HG03135 (cell line): ENCODE data around the gene SLFN11.
"Not testable (repeated sequence)": the region's sequence is repeated elsewhere in the genome, so short reads cannot be mapped to it uniquely, and the experiment has no call there.

Experiments
- ATAC-seq: cut with Tn5 transposase; IDR thresholded peaks from one replicate; pipeline ENCODE4 v1.9.1; 2021; ENCODE audit warnings: mild to moderate bottlenecking, moderate library complexity; ENCODE audit not compliant: unreplicated experiment

Gene SLFN11

DNA sequence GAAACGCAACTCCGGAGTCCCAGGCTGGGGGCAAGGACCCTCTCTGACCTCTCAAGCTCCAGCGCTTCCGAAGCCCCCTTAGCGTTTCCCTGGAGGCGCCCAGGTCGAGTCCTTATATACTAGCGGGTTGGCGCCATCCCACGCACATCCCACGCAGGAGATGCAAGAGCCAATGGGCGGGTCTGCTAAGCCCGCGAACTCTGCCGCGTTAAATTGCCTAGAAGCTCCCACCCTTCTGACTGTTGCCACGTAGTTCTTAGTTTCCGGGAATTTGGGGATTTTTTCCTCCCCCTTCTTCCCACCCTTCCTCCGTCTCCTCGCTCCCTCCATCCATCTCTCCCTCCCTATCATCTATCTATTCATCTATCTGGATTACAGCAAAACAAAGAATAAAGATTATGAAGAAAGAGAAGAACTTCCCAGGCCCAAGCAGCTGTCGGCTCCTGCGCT is at the start of gene SLFN11:
SLFN11 (minus strand) TSS at position 88 of the 450 bp plus-strand sequence. CDS start 9,814 bp downstream, outside the sequence.
- ATAC-seq, result peak; percentile 44

DNA sequence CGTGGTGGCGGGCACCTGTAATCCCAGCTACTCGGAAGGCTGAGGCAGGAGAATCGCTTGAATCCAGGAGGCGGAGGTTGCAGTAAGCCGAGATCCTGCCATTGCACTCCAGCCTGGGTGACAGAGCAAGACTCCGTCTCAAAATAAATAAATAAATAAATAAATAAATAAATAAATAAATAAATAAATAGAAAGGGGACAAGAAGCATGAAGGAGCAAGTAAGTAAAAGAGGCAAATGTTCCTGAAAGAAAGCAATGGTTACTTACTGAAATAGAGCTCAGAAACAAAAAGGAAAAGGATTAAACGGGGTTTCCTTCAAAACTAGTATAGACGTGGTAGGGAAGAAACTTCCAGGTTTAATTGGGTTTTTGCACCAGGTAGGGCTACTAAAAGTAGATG is 47.6 kb upstream of the SLFN11 start:
- ATAC-seq, result not testable (repeated sequence)

DNA sequence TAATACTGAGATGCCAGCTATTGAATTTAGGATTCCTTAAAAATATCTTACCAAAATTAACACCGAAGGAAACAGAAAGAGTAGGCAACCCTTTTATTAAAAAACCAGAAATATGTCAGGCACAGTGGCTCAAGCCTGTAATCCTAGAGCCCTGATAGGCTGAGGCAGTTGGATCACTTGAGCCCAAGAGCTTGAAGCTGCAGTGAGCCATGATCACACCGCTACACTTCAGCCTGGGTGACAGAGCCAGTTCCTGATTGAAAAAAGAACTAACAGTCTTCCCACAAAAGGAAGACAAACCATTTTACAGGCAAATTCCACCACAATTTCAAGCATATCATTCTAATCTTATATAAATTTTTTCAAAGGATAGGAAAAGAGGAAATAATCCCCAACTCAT is 43.2 kb upstream of the SLFN11 start:
- no peak for ATAC-seq

DNA sequence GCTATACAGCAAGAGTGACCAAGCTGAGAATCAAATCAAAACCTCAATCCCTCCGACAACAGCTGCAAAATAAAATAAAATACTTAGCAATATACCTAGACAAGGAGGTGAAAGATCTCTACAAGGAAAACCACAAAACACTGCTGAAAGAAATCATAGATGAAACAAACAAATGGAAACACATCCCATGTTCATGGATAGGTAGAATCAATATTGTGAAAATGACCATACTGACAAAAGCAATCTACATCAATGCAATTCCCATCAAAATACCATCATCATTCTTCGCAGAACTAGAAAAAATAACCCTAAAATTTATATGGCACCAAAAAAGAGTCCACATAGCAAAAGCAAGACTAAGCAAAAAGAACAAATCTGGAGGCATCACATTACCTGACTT is 41.3 kb upstream of the SLFN11 start:
- not testable (repeated sequence) for ATAC-seq

- ATAC-seq, result no peak
Measured at GRCh38 chr17:35414247-35414646, 40.8 kb upstream of the SLFN11 start.

- no peak for ATAC-seq
Measured at GRCh38 chr17:35407531-35407930, 34.1 kb upstream of the SLFN11 start.

DNA sequence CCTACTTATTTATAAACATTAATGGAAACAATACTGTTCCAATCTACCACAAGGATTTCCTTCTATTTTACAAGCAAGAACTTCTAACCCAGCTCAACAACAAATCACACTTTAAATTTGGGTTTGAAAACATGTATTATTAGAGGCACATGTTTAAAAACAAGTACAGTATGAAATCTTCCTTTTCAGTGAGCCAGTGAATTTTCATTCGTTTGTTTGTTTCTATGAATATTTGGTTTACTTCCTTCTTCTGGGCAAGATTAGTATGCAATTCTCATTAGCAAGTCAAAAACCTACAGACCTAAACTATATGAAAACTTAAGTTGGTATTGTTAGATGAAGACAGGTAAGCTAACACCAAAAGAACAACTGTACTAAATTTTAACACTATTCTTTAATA is 33.1 kb upstream of the SLFN11 start:
- no peak for ATAC-seq

- no peak for ATAC-seq
Measured at GRCh38 chr17:35404360-35404759, 30.9 kb upstream of the SLFN11 start.

DNA sequence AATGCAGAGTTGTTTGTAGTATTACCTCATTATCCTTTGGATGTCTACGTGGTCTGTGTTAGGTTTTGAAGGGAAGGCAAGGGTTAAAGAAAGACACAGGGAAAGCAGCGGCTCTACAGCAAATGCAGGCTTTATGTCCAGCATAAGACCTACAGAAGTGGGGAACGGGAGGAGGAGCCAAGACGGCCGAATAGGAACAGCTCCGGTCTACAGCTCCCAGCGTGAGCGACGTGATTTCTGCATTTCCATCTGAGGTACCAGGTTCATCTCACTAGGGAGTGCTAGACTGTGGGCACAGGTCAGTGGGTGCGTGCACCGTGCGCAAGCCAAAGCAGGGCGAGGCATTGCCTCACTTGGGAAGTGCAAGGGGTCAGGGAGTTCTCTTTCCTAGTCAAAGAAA is 20.4 kb upstream of the SLFN11 start:
- ATAC-seq, result not testable (repeated sequence)

- no peak for ATAC-seq
Measured at GRCh38 chr17:35390663-35391062, 17.2 kb upstream of the SLFN11 start.

DNA sequence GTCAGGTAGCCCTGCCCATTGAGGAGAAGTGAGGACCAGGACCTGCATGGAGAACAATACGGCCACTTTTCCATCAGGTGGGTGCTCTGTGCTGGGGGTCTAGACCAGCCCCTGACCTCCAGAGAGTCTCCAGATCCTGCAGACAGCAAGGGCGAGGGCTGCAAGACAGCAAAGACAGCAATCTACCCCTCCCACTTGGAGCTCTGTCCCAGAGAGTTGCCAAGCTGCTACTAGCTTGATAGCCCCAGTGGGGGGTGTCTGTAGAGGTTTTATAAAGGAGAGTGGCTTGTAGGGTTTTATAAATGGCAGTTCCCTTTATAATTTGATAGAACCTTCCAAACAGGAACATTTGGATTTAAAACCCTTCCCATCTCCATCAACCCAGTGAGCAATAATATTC is 16.7 kb upstream of the SLFN11 start:
- ATAC-seq, result no peak

GRCh38 chr17:35387496-35387895 is 14.1 kb upstream of the SLFN11 start:
- ATAC-seq, result no peak

DNA sequence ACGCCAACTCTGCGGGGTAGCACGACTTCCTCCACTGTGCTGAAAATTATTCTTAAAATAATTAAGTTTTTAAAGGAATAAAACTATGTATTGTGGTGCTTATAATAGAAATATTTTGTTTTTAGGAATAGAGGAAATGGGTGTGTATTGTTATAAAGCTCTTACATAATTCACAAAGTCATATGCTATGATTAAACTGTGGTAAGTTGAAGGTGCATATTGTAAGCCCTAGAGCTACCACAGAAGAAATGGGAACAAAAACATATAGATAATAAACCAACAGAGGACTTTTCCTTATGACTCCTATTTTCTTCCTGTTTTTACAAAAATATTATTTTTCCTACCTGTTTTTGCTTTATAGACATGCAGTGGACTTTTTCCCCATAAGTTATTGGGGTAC is 4.3 kb upstream of the SLFN11 start:
- ATAC-seq, result no peak

DNA sequence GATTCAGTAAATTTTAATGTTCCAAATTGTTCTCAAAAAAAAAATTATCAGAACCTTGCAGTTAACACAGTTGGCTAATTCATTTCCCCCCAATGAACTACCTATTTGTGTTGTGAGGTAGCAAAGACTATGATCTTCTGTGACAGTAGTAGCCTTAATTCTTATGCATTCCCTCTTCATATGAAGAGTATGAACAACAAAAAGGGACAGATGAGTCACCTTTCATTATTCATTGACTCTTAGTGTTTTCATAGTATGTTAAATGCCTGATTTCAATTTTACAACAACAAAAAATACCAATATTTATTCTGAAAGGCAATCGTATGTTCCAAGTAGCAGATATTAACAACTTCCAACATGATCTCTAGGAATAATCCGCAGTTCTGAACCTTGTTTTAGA is 3.6 kb upstream of the SLFN11 start:
- ATAC-seq, result no peak

DNA sequence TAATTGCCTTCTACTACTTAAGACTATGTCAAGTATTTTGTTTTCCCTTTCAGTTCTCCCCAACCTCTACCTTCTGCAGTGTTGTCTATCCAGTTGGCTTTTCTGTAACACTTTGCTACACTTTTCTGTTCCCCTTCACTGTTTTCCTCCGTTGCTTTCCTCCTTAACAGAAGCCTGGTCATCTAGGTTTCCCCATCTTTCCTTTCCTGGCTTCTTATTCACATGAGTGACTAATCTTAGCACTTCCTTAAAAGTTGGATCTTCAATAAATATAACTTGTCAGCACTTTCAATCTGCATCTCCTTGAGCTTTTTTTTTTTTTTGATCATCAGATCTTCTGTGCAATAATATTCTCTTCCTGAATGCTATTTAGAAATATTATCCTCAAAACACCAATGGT is 2.8 kb upstream of the SLFN11 start:
- no peak for ATAC-seq

DNA sequence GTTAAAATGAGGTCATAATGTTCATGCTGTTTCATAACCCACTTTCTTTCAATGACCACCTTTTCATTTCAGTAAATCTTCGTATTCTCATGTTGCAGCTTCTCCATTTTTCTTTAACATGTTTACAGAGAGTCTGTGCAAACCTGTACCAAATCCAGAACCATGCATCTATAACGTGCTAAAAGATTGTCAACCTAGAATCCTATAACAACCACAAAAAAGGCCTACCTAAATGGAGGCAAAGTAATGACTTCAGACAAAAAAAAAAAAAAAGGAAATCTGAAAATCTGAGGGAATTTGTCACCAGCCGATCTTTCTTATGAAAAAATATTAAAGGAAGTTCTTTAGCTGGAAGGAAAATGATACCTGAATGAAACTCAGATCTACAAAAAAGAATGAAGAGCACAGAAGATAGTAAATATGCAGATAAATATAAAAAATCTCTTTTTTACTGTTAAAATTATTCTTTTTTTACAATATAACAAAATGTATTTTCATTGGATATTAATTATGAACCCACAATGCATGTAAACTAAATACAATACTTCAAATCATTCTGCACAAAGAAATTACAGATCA is 1.4 kb upstream of the SLFN11 start:
- ATAC-seq, result no peak

GRCh38 chr17:35373984-35374765 is 754 bp upstream of the SLFN11 start:
- ATAC-seq, result peak; percentile 48

GRCh38 chr17:35372846-35373533 is 431 bp downstream of the SLFN11 start:
- no peak for ATAC-seq

DNA sequence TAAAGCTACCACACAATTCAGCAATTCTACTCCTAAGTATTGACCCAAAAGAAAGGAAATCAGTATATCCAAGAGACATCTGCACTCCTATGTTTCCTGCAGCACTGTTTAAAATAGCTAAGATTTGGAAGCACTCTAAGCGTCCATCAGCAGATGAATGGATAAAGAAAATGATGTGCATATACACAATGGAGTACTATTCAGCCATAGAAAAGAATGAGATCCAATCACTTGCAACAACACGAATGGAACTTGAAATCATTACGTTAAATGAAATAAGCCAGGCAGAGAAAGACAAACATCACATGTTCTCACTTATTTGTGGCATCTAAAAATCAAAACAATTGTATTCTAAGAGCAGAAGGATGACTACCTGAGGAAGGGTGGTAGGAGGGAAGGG is 1.5 kb downstream of the SLFN11 start:
- no peak for ATAC-seq

DNA sequence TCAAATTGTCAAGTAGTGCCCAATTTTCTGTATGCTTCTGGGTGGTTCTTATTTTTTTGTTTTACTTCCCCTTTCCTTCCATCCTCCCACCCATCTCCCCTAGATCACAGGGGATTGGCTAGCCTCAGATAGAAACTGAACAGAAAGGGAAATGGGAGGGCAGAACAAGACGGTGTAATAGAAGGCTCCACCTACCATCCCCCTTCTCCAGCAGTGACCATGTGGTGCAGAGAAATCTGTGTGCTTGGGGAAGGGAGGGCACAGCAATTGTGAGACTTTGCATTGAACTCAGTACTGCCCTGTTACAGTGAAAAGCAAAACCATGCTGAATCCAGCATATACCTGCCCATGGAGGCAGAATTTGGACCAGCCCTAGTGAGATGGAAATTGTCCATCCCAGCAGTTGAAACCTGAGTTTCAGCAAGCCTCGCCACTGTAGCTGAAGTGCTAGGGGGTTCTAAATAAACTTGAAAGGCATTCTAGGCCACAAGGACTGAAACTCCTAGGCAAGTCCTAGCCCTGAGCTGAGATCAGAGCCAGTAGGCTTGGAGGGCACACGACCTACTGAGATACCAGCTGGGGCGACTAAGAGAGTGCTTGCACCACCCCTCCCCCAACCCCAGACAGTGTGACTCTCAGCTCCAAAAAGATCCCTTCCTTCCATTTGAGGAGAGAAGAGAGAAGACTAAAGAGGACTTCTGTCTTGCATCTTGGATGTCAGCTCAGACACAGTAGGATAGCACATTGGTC is 5.2 kb downstream of the SLFN11 start:
- ATAC-seq, result peak; percentile 96

GRCh38 chr17:35361027-35361426 is 12.4 kb downstream of the SLFN11 start:
- ATAC-seq, result no peak
